SH-SY5Y (cell line): ENCODE measurements around the gene DCBLD2.

Experiments
- GATA2 ChIP-seq: IDR thresholded peaks from 2 replicates; pipeline ENCODE4 v1.6.1; 2011; ENCODE audit warnings: mild to moderate bottlenecking, low read depth, low read length
- GATA3 ChIP-seq: IDR thresholded peaks from 2 replicates; pipeline ENCODE4 v1.6.1; 2011; ENCODE audit warnings: low read depth, mild to moderate bottlenecking, low read length, moderate library complexity

DNA sequence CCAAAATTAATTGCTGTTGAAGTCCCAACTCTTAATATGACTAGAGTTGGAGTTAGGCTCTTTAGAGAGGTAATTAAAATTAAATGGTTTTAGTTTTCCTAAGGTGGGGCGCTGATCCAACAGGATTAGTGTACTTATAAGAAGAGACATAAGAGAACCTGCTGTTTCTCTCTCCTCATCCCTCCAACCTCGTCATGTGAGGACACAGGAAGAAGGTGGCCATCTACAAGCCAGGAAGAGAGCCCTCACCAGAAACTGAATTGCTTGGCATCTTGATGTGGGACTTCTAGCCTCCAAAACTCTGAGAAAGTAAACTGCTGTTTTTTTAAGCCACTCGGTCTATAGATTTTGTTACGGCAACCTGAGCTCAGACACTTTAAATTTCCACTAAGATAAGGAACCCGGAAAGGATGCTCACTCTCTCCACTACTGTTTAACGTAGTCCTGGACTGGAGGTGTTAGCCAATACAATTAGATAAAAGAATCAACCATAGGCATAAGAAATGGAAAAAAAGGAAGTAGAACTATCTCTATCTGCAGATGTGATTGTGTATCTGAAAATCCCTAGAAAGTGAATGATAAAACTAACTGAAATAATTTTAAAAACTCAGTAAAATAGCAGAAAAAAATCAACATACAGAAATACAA, 26.8 kb downstream of the DCBLD2 start:
- TF ChIP-seq GATA2 = no peak
- no peak for TF ChIP-seq GATA3
